ENCODE results near the gene TET2.

Gene TET2

GRCh38 chr4:105304085-105304484 is 157.4 kb downstream of the TET2 start:
- no peak for DNase-seq

GRCh38 chr4:105305019-105305836 is 158.6 kb downstream of the TET2 start:
- DNase-seq = no peak

- no peak for DNase-seq
Measured at GRCh38 chr4:105306158-105306781, 159.6 kb downstream of the TET2 start.

GRCh38 chr4:105306820-105307219 is 160.1 kb downstream of the TET2 start:
- DNase-seq = no peak

- no peak for DNase-seq
Measured at GRCh38 chr4:105318486-105318885, 171.8 kb downstream of the TET2 start.

- no peak for DNase-seq
Measured at GRCh38 chr4:105327222-105327621, 180.5 kb downstream of the TET2 start.

GRCh38 chr4:105327956-105328355 is 181.3 kb downstream of the TET2 start:
- no peak for DNase-seq

- no peak for DNase-seq
Measured at GRCh38 chr4:105329081-105329480, 182.4 kb downstream of the TET2 start.

Data from kidney glomerular epithelial cell (primary cell).